Endothelial cell of umbilical vein (primary cell): Measurements from ENCODE around the gene ZNF516. TPM values are rescaled to one million over a fixed set of nuclear protein-coding genes. Genes with fewer than 3 reads are reported as not detected.

ENCODE experiments used
- BruUV-seq: library from RNA; stranded (reverse); fragments of 400-500 nt; replicated peaks from 2 replicates; lab custom pipeline; 2021; lab: Mats Ljungman, UMichigan
- CTCF ChIA-PET: fragments of 300-600, 350-600 bp; sonication (Branson Sonifier 250); formaldehyde crosslinking; loops from one replicate; lab custom pipeline; 2021; ENCODE audit warnings: antibody characterized with exemption, inconsistent platforms; lab: Charles Lee
- POLR2A ChIA-PET: fragments of 300-600, 350-600 bp; sonication (Branson Sonifier 250); formaldehyde crosslinking; loops from one replicate; lab custom pipeline; 2021; ENCODE audit warnings: antibody characterized with exemption, inconsistent platforms; lab: Charles Lee
- DNase-seq: peaks from one replicate; pipeline ENCODE4 v3.0.0-alpha.2; 2011; ENCODE audit warnings: low read depth, low spot score
- FAIRE-seq: peaks from 2 replicates; lab custom pipeline; 2011; peaks lifted over from hg19 to GRCh38; lab: Jason Lieb, UNC
- H2AFZ ChIP-seq: 2 replicates; pipeline ENCODE4 v1.6.0; 2012; ENCODE audit warnings: low read depth, low read length, control low read depth, inconsistent platforms
- H3K27ac ChIP-seq: 2 replicates; pipeline ENCODE4 v1.5.1; 2011; ENCODE audit warnings: low read depth, mild to moderate bottlenecking, control low read depth, low read length, moderate library complexity; ENCODE audit not compliant: insufficient read depth
- H3K27me3 ChIP-seq, 2 experiments: 2 replicates each; pipeline versions ENCODE4 v1.6.0 to v1.6.1; 2011; ENCODE audit warnings: low read length in 2 of 2, mixed read lengths in 1 of 2; ENCODE audit not compliant: control insufficient read depth in 2 of 2, insufficient read depth in 2 of 2
- H3K36me3 ChIP-seq, 2 experiments: 2 replicates in 1 of 2; 3 replicates in 1 of 2; pipeline ENCODE4 v1.5.1; 2011; ENCODE audit warnings: low read length in 2 of 2, mild to moderate bottlenecking in 1 of 2, moderate library complexity in 1 of 2; ENCODE audit not compliant: control insufficient read depth in 2 of 2, insufficient read depth in 2 of 2; ENCODE audit errors: extremely low read depth in 1 of 2
- H3K4me1 ChIP-seq: 3 replicates; pipeline ENCODE4 v1.5.1; 2011; ENCODE audit warnings: mild to moderate bottlenecking, low read length; ENCODE audit not compliant: control insufficient read depth, insufficient read depth; ENCODE audit errors: extremely low read depth
- H3K4me2 ChIP-seq: 2 replicates; pipeline ENCODE4 v1.6.1; 2011; ENCODE audit warnings: low read length, control low read depth, mixed read lengths; ENCODE audit not compliant: insufficient read depth
- H3K4me3 ChIP-seq, 3 experiments: fragments of 200-600 bp in 1 of 3; sonication (generic), shearing (Covaris generic) in 1 of 3; replicated peaks in 1 of 3; 2 replicates each; pipeline ENCODE4 v1.5.1; 2011 to 2016; ENCODE audit warnings: control low read depth in 3 of 3, low read length in 3 of 3, mild to moderate bottlenecking in 2 of 3, inconsistent platforms in 1 of 3, low read depth in 1 of 3, moderate library complexity in 1 of 3; ENCODE audit not compliant: insufficient read depth in 1 of 3
- H3K79me2 ChIP-seq: 2 replicates; pipeline ENCODE4 v1.6.0; 2012; ENCODE audit warnings: low read length, inconsistent platforms; ENCODE audit not compliant: control insufficient read depth, insufficient read depth
- H3K9ac ChIP-seq: replicated peaks from 2 replicates; pipeline ENCODE3; 2011; ENCODE audit warnings: low read length, control low read depth; ENCODE audit not compliant: insufficient read depth; ENCODE audit errors: extremely low read depth
- H3K9me1 ChIP-seq: replicated peaks from 3 replicates; pipeline ENCODE4 v1.6.0; 2011; ENCODE audit warnings: mild to moderate bottlenecking, low read length; ENCODE audit not compliant: control insufficient read depth, insufficient read depth; ENCODE audit errors: extremely low read depth
- H3K9me3 ChIP-seq: replicated peaks from 2 replicates; pipeline ENCODE4 v1.5.1; 2012; ENCODE audit warnings: low read length, inconsistent platforms; ENCODE audit not compliant: control insufficient read depth, insufficient read depth
- H4K20me1 ChIP-seq: replicated peaks from 2 replicates; pipeline ENCODE3; 2011; ENCODE audit warnings: mild to moderate bottlenecking, low read length; ENCODE audit not compliant: control insufficient read depth, insufficient read depth; ENCODE audit errors: extremely low read depth
- EZH2 ChIP-seq: IDR thresholded peaks from 2 replicates; pipeline ENCODE4 v1.6.1; 2012; ENCODE audit warnings: borderline replicate concordance, low read depth, mild to moderate bottlenecking, moderate library complexity, low read length, inconsistent platforms; ENCODE audit not compliant: severe bottlenecking
- FOS ChIP-seq: IDR thresholded peaks from 2 replicates; pipeline ENCODE4 v1.6.1; 2011; ENCODE audit warnings: mild to moderate bottlenecking, low read length, moderate library complexity, borderline replicate concordance; ENCODE audit not compliant: insufficient read depth
- GATA2 ChIP-seq: IDR thresholded peaks from 2 replicates; pipeline ENCODE4 v1.7.0; 2011; ENCODE audit warnings: low read depth, mild to moderate bottlenecking, moderate library complexity, mixed read lengths, low read length; ENCODE audit not compliant: insufficient read length, insufficient read depth
- JUN ChIP-seq: IDR thresholded peaks from 2 replicates; pipeline ENCODE4 v1.6.1; 2011; ENCODE audit warnings: borderline replicate concordance, low read depth; ENCODE audit not compliant: insufficient read length, insufficient read depth
- MYC ChIP-seq: IDR thresholded peaks from one replicate; pipeline ENCODE4 v1.6.1; 2011; ENCODE audit warnings: mild to moderate bottlenecking, low read depth, low read length
- POLR2A ChIP-seq: IDR thresholded peaks from 2 replicates; pipeline ENCODE4 v1.6.1; 2012; ENCODE audit warnings: low read depth, mild to moderate bottlenecking, control low read depth, low read length
- POLR2AphosphoS5 ChIP-seq: IDR thresholded peaks from 2 replicates; pipeline ENCODE4 v1.6.1; 2012; ENCODE audit warnings: low read depth, mild to moderate bottlenecking, control low read depth, low read length, moderate library complexity; ENCODE audit not compliant: insufficient read depth
- dilution Hi-C: fragments of 300-500 bp; cut with MboI; formaldehyde crosslinking; loops from one replicate; pipeline ENCODE4 v1.15.0; 2019; ENCODE audit warnings: low sequenced_read_pairs; ENCODE audit not compliant: extremely low pct_ligation_motif_present
- intact Hi-C: fragments of 100-400 bp; cut with micrococcal nuclease; formaldehyde crosslinking; loops from one replicate; pipeline ENCODE4 v1.10.0; 2022
- polyA plus RNA-seq, 4 experiments: library from polyadenylated mRNA; depleted of rRNA in 3 of 4; stranded (reverse) in 3 of 4; unstranded in 1 of 4; fragments of >200 nt; gene quantifications; 2 replicates each; pipeline versions ENCODE4 v1.2.1 to v1.2.3, GENCODE V29; 2011 to 2012; ENCODE audit warnings: missing spikeins in 1 of 4
- total RNA-seq: library from RNA; stranded (reverse); gene quantifications from 2 replicates; pipeline ENCODE4 v1.2.3, GENCODE V29; 2021
- TF ChIP-seq, protein P1 (sequence below), 2 donors: IDR thresholded peaks; 1 replicate in 1 of 2; 2 replicates in 1 of 2; pipeline ENCODE4 v1.5.1; 2011; ENCODE audit warnings: low read length in 2 of 2, mild to moderate bottlenecking in 2 of 2, moderate library complexity in 2 of 2, control low read depth in 1 of 2, inconsistent platforms in 1 of 2, low read depth in 1 of 2; ENCODE audit not compliant: insufficient read depth in 1 of 2; ENCODE audit errors: extremely low read depth in 1 of 2

Gene ZNF516
- total and polyA plus RNA-seq, 2 donors (not counting 3 experiments of a cell fraction or from before 2014, with no cell fraction given), result 3.6 to 19.1 TPM

DNA sequence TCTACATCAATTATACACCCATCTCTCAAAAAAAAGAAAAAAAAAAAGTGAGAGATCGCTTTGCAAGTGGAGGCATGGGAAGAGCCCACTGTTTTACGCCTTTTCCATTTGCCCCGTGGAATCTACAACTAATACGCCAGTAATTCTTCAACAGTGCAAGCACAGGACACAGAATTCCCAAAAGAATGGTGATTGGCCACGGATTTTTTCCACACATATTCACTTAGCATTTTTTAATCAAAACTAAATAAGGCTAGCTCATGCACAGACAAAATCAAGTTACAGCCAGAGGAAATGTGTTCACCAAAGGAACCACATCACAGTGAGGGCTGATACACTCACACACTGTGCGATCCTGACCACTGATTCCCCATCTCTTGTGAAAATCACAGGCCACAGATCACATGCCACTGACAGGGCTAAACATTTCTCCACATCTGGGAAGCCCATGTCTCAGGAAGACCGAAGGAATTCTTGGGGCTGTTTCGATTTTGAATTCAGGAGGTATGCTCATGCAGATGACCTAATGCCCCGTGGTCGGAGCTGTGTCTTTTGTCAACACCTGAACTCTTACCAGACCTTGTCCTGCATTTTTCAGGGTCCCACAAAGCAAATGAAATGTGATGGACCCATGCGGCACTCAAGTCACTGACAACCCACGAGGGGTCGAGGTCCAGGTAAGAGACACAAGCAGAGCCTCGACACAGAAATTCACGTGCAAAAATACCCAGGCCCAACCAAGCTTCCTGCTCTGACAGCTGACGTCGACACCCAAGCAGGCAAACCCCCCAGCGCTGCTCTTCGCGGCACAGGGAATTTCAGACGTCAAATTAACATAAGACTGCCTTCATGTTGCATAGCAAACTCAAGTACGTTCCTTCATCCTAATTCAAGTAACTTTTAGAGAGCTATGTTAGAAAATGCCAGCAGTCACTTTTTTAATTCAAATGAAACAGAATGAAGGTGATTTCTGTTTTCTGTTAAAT, 69.6 kb downstream of the ZNF516 start:
- dilution Hi-C loops (no loop called here), intact Hi-C loops (loop anchor here (1.0 kb wide), 2 partner anchors 11 to 19 kb away; no protein-coding TSS in a partner anchor)
- ChIA-PET POLR2A (no interaction called here), CTCF (no interaction called here)
- Histone ChIP-seq H3K9me1 (no peaks in the 10 kb centered on the region), H3K4me1 (no peaks in the 10 kb centered on the region), H3K27me3 (no peaks in the 10 kb centered on the region), H3K4me2 (no peak overlapping the region), H3K9me3 (no peaks in the 10 kb centered on the region), H3K36me3 (no peaks in the 10 kb centered on the region), H4K20me1 (no peaks in the 10 kb centered on the region), H2AFZ (no peak overlapping the region), H3K9ac (no peak overlapping the region), H3K4me3 (no peak overlapping the region), H3K27ac (no peak overlapping the region), H3K79me2 (no peaks in the 10 kb centered on the region)
- no peak for DNase-seq
- BruUV-seq, result no TSS peak
- TF ChIP-seq JUN, result no peak
- TF ChIP-seq FOS, result no peak
- TF ChIP-seq GATA2, result no peak
- no peak for TF ChIP-seq EZH2
- FAIRE-seq, result no peak

DNA sequence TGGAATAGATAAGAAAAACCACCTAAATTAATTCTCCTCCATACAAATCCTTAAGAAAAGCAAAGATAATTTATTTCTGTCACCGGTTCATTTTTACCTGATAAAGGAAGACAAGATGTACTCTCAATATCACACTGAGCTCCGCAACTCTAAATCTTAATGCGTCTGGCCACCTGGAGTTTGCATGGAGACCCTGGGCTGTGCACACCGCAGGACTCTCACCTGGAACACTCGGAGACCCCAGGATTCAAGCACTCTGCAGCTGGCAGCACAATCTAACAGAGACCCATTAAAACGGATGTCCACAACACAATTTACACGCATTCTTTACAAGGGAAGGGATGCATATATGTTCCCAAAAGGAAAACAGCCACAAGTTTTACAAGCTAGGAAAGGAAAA, 72.2 kb downstream of the ZNF516 start:
- no peak overlapping the region for H3K4me3 ChIP-seq
- H3K9me1 ChIP-seq, result no peaks in the 10 kb centered on the region
- no peak overlapping the region for H3K27ac ChIP-seq
- TF ChIP-seq POLR2AphosphoS5 (no peak), MYC (no peak), JUN (no peak), FOS (no peak), POLR2A (no peak), GATA2 (no peak)
- TF ChIP-seq, protein P1, sequence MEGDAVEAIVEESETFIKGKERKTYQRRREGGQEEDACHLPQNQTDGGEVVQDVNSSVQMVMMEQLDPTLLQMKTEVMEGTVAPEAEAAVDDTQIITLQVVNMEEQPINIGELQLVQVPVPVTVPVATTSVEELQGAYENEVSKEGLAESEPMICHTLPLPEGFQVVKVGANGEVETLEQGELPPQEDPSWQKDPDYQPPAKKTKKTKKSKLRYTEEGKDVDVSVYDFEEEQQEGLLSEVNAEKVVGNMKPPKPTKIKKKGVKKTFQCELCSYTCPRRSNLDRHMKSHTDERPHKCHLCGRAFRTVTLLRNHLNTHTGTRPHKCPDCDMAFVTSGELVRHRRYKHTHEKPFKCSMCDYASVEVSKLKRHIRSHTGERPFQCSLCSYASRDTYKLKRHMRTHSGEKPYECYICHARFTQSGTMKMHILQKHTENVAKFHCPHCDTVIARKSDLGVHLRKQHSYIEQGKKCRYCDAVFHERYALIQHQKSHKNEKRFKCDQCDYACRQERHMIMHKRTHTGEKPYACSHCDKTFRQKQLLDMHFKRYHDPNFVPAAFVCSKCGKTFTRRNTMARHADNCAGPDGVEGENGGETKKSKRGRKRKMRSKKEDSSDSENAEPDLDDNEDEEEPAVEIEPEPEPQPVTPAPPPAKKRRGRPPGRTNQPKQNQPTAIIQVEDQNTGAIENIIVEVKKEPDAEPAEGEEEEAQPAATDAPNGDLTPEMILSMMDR (IDR thresholded peaks at IDR 0.05; ENCODE audit: extremely low read depth in 1 of 2, insufficient read depth in 1 of 2, low read depth in 1 of 2, low read length in 2 of 2), result no peak
- FAIRE-seq (no peak), DNase-seq (no peak)
- intact Hi-C loops (no loop called here), dilution Hi-C loops (no loop called here)
- no peaks in the 10 kb centered on the region for H3K9me3 ChIP-seq
- no TSS peak for BruUV-seq
- H3K9ac ChIP-seq, result no peak overlapping the region
- no peak overlapping the region for H2AFZ ChIP-seq
- H3K4me2 ChIP-seq, result no peak overlapping the region
- CTCF ChIA-PET, result no interaction called here
- no peaks in the 10 kb centered on the region for H3K4me1 ChIP-seq
- no peaks in the 10 kb centered on the region for H3K36me3 ChIP-seq
- H3K79me2 ChIP-seq, result no peaks in the 10 kb centered on the region
- no peaks in the 10 kb centered on the region for H4K20me1 ChIP-seq
- POLR2A ChIA-PET, result no interaction called here
- H3K27me3 ChIP-seq, result no peaks in the 10 kb centered on the region
